AML-193 (cell line): Measurements from ENCODE around the gene TMEM72.

Experiments
- DNase-seq, 2 experiments: peaks; one replicate each; lab custom pipeline; 2025; lab: John Stamatoyannopoulos, UW

The TMEM72 gene

DNA sequence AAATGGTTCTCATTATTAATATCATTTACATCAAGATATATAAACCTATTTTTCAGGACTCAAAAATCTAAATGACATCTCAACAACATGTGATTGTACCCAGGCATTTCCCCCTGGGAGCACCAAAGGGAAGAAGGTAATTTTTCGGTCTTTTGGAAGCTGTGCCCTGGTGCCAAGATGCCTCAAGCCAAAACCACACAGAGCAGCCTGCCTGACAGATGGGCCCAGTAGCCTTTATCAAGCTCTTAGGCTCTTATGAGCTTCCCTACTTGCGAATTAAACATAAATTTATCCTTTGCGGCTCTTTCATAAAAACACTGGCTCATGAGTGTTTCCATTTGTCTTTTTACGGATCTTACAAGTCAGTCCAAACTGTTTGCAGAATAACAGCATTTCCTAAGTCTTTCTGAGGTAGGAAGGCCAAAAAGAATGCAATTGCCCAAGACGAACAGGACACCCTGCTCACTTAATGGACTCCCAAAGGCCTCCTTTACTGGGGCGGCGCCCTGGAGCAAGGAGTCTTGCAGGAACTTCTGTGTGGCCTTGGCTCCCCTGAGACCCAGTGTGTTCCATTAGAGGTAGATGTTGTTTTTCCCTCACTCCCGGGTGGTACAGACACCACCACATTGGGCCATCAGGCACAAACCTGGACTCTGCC, 44.4 kb downstream of the TMEM72 start:
- no peak for DNase-seq

DNA sequence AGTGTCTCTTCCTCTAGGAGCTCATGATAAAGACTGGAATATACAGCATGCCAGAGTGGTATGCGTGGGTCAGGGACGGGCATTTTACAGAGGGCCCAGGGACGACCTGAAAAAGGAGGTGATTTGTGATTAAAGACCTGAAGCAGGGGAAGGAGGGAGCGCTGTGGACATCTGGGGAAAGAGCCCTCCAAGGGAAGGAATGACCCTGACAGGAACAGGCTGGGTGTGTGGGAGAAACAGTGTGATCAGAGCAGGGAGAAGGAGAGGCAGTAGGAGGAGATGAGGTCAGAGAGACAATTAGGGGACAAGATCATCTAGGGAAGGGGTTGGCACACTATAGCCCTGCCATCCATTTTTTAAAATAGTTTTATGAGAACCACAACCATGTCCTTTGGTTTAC, 45.1 kb downstream of the TMEM72 start:
- DNase-seq: no peak

DNA sequence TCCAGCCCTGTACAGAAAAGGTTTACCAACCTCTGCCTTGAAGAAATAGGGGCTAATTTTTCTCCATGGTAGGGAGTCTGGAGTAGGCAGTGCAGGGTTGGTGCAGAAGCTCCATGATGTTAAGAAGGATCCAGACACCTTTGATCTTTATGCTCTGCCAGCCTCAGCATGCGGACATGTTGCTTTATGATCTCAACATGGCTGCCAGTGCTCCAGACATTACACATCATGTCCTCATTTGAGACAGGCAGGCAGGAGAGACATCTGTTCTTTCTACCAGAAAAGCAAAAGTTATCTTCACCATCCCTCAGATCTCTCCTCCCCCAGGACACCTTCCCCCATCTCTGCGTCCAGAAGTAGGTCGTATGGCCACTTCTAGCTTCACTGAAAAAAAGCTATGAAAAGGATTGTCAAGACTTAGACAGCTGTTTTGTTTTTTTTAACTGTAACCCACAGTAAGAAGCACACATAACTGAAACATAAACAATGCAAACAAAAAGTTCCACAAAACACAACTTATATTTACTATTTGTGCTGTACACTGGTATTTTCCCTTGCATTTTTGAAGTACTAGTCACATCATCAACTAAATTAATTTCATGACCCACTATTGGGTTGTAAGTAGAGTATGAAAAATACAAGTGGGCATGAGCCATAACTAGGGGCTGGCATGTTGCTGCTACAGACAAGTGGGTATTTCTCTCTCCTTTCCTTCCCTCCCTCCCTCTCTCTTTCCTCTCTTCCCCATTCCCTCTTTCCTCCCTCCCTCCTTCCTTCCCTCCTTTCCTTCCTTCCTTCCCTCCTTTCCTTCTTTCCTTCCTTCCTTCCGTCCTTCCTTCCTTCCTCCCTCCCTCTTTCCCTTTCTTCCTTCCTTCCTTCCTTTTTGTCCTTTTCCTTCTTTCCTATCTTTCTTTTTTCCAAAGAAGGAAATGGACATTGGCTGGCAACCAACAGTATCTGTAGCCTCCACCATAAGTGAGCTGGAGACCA, 45.9 kb downstream of the TMEM72 start:
- no peak for DNase-seq

DNA sequence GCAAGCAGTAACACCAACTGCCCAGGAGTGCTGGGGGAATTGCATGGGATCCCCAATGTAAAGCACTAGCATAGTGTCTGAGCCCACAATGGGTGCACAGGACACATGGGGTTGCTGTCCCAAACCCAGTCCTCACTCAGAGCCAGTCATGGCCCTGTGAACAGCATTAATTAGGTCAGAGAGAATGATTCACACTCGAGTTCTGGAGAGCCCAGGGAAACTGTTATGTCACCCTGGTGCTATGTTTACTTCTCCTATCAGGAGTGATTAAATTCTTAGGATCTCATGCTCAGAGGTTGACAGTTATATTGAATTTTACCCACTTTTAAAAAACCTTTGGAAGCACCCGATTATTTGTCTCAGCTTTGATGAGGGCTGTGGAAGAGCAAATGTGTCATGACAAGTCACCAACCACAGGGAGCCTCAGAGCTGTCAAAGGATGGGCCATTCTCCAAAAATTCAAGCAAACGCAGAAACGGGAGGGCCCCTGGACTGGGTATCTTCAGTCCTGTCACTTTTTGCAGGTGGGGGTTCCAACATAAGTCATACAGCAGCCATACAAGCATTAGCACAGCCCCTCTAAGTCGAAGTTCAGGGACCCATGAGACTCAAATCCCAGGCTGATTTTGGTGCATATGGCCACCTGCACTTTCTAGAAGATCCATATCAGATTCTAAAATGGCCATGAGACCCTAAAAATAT, 47.2 kb downstream of the TMEM72 start:
- peak; percentile 10 to 30 for DNase-seq

DNA sequence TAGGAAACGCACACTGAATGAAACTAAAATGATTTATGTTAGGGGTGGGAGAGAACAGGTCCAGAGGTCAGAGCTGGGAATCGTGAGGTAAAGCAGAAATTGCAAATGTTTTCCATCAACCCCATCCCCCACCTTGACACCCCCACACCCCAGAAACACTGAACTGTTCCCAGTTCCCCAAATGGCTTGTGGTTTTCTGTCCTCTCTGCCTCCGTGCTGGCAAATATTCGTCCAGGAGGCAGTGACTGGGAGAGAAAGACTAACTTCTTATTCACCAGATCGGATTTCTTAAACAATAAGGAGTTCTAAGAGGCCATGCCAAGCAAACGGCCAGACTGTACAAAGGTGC, 47.7 kb downstream of the TMEM72 start:
- no peak for DNase-seq

DNA sequence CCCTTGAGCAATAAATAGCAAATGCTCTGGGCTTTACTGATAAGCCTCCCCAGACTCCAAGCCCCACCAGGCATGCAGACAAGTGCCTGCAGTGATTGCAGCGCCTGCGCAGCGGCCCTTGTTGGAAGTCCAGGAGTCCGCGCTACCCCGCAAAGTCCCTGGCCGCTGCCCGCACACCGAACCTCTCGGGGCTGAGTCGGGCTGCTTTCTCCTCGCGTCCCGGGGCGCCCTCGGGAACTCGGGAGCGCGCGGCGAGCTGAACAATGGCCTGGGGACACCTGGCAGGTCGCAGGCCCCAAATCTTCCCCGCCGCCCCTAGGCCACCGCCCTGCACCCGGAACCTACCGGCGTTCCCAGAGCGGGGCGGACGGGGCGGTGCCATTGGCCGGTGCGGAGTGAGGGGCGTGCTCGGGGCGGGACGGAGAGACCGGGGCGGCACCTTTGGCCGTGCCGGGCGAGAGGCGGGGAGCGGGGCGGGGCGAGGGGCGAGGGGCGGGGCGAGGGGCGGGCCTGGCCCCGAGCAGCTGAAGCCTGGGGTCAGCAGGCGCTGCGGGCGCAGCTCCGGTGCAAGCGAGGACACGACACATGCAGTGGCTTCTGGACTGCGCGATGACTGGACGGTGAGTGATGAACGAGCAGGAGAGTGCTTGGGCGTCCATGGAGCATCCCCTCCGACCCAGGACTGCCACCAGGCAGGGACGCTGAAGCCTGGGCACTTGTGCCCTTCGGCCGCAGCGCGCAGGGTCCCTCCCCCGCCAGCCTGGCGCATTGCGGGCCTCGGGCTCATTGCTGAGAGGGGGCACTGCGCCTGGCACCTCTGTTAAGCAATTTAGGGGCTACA, 48.3 kb downstream of the TMEM72 start, which contains the start of gene RASSF4:
RASSF4 (plus strand) TSS at position 556 of the 841 bp plus-strand sequence. CDS start 10,401 bp downstream, outside the sequence.
- peak; percentile 65 to 70 for DNase-seq

DNA sequence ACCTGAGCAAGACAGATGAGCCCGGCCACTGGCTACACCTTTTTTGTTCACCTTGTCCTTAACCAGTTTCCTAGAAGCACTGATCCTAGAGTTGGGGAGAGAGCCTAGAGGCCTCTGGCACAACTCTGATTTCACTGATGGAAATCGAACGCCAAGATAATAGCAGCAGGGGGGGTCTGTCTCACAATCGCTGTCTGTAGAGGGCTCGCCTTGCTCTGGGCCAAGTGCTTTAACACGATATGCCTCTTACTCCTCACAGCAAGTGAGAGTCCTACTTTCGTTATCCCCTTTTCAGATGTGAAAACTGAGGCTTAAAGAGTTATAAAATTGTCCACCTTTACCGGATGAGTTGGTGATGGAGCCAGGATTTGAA, 48.9 kb downstream of the TMEM72 start:
- DNase-seq: no peak

DNA sequence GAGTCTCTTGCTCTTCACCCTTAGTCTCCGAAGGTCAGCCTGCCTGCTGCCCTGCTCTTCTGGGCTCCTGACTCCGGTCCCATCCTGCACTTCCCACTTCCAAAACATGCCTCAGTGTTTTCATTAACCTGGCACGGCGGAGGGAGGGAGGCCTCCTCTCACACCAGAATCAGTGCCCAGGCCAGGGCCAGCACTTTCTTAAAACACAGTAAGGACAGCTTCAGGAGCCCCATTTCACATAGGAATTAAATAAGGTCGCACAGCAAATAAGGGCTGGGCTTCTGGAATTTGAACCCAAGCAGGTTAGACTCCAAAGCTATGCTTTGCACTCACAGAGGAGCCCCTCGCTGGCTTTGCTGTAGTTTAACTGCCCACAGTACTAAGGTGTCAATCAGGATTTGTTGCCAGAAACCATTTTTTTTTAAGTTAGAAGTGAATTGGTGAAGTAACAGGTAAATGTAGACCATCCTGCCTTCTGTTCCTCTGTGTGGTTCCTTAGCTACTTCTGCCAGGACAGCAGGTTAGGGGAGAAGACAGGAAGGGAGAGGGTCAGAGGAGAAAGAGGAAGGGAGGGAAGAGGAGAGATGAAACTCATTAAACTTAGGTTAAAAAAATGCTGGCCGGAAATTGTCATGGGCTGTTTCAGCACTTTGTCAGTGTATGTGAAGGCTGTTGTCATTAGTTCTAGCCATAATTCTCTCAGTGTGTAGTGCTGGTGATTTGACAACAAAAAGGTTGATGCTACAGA, 49.5 kb downstream of the TMEM72 start:
- DNase-seq: peak; percentile 19 to 33

DNA sequence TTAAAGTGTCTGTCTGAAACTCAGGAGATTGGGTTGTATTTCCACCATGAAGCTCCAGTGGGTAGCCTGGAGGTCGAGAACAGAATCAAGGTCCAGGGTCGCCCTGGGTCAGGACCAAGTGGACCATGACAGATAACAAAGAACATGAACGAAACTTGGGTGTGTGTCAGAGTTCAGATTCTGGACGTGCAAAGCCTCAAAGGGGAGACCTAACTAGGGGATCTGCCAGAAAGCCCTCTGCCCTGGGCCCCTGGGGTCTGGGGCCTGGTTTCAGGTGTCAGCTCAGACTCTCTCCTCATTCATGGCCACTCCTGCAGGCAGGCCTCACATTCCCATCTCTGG, 50.1 kb downstream of the TMEM72 start:
- DNase-seq: no peak

DNA sequence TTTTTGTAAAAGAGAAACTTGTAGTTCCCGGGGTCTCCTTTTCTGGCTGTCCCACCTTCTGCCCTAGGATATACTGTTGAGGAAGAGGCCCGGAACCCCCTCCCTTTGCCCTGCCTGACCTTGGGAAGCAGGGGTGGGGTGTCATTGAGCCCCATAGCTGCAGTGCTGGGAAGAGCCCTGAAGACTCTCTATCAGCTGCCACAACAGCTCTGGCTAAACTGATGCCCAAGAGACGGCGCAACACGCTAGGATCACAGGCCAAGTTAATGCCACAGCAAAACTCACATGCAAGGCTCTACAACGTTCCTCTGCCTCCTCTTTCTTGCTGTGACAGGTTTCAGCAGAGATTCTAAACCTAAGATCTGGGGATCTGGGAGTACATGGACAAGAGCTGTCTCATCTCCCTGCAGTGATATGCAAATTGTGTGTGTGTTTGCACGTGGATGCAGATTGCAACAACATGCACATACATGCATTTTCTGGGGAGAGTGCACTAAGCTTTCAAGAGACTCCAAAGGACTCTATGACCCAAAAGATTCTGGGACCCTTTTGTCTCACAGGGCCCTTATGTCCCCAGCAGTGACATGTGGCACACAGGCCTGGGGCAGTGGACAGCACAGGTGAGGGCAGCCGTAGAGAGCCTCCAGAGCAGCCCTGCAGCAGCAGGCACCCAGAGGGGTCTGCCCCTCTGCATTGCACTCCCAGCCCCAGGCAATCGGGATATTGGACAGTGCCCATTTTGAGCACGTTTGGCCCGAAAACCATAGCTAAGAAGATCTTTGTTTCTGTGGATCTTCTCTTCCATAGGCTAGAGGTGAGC, 51.0 kb downstream of the TMEM72 start:
- no peak for DNase-seq

DNA sequence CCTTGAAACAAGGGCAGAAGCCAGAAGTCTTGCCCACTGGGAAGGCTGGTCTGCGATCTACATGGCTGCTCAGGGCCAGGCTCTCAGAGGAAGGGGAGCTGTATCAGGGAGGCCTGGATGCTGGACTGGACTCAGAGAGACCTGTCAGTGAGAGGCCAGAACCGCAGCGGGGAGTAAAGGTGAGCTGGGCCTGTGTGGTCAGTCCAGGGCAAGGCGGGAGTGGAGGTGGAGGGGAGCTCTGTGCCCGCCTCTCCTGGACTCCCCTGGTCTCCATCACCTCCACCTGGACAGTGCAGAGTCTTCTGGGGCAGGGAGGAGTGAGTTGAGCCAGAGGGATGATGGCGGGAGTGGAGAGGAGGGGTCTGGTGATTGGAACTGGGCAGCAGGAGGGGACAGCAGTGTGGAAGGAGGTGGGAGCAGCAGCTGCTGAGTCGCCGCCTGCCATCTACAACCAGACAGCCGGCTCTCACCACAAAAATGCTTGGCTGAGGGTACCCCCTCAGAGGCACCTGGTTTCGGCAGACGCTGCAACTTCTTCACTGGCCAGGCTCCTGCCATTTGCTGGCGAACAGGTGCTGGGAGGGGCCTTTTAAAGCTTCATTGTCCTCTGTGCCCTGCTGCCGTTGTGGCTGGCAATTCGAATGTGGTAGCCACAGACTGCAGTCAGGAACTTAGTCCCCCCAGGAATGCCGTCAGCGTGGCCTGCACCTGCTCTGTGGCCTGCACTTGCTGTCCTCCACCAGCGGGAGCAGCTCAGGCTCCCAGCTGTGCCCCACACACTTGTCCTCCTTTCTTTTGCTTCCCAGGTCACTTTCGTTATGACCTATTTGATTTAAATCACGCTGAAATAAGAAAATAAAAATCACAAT, 52.0 kb downstream of the TMEM72 start:
- peak; percentile 37 to 46 for DNase-seq

DNA sequence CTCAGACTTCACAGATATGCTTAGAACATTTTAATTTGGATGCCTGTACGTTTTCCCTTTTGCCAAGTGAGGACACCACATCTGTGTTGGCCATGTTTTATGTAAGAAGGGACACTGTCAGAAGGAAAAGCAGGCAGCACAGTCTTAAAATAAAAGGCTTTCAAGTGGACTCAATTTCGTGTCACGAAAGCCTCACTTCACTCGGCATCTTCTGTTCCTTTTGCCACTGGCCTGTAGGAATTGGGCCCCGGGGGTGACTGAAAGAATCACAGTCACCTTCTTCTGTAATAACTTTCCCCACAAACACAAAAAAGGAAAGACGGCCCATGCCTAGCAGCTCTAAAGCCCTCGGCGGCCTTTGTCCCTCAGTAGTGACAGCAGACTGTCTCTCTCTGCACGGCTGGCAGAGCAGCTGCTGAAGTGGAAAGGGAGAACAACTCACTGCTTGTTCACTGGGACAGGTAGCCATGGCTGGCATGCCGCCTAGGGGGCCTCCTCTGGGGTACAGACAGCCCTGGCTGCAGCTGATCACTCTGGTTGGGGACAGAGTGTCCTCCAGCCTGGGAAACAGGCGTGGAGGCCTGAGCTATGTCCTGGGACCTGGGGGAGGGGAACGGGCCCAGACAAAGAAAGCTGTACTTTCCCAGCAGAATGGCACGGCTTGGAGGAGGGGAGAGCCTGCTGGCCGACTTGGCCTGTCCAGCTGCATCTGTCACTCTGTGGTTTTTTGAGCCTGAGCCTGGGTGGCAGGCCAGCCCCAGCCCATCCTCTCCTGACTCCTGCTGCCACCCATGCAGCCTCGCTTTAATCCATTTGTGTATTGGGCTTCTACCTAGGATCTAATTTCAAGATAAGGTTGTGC, 52.9 kb downstream of the TMEM72 start:
- DNase-seq: no peak

DNA sequence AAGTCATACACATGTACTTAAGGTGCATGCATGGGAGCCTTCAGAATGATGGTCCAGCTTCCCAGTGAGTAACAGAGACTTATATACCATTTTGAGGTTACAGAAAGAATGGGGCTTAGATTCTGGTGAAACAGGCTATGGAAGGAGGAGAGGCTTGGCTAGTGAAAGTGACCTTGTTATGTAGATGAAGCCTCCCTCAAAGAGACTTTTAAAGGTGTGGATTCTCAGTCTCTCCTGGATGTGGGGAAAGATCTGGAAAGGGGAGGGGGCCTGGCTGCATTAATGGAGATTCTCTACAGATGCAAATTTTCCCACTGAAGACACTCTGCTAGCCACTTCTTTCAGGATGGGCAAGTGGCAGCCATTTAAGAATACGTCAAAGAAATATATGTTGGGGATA, 54.0 kb downstream of the TMEM72 start:
- DNase-seq: no peak

DNA sequence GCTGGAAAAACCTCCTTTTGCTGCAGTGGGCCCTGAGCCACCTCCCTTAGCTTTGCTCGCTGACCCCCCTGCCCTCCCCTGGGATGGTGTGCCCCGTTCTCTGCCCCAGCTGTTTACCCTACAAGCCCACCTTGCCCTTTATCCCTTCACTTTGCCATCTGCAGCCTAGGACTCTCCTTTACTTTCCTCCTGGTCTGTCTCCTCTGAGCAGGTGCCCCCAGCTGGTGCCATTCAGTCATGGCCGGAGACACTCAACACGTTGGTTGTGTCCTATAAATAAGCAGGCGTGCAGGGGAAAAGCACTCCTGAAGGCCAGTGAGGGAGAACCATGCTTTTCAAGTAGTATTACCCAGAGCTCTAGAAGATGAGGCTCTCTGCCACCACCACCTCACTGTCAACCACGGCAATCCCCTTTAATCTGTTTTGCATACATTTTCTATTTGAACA, 54.5 kb downstream of the TMEM72 start:
- DNase-seq: no peak

DNA sequence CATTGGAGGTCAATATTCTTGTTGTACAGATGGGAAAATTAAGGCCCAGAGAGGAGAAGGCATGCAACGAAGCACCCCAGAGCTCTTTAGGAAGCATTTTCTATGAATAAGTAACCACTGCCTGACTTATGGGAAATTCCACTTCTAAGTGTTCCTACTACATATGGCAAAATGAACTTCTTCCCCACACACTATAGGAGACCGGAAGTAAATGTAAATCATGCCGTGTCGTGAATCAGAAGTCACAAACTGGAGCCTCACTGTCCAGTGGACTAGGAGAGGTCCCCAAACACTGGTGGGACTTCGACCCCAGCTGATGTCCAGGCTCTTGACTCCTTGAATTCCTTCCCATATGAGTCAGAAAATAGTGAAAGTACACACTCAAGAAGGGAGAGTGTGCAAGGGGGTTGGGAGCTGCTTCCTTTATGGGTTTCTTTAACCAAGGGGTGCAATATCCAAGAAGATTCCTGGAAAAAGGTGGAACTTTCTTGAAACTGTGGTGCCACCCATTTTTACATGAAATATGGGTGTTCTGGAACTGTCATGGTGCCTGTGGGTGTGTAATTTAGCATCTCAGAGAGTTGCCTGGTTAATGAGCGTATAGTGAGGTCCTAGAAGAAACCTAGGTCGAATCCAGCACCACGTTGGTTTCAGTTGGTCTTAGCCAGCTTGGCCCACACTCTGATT, 55.1 kb downstream of the TMEM72 start:
- DNase-seq: no peak

DNA sequence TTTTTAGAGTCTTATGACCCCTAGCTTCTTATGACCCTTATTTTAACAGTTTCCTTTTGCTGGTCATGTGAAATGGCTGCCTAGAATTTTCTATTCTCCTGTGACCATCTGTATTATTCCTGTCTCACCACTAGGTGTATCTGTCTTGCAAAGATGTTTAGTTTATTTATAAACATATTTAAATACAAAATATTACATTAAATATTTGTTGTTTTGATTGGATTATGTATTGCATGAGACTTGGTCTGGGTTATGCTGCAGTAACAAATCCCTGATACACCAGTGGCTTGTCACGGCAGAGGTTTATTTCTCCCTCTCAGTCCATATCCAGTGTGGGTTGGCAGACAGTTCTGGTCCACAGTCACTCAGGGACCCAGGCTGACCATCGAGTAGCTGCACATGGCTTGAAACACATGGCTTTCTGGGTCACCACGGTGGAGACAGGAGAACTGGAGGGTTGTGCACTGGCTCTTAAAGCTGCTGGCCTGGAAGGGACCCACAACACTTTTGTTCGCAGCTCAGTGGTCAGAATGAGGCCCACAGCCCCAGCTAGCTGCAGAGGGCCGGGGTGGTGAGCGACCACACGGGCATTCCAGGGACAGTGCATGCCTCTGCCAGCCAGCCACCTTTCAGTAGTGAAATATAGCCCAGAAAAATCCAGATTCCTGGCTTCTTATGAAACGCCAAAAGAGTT, 55.8 kb downstream of the TMEM72 start:
- no peak for DNase-seq

DNA sequence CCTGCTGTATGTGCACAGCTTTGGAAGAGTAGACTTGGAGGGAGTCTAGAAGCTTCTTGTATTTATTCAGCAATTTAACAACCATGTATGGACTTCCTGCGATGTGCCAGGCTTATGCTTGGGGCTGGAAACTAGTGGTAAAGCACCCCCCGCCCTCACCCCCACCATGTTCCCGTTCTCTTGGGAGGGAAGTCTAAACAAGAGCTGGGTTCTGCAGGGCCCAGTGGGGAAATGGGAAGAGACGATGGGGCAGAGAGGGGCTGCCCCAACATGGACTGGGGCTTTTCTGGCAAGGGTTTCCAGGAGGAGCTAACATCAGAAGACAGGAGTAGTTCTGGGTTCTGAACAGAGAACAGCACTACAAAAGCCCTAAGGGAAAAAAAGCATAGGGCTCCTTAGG, 56.5 kb downstream of the TMEM72 start:
- peak; percentile 60 to 69 for DNase-seq
